Erythroblast (primary cell): Measurements from ENCODE around the gene RIN3.

Experiments used
- GATA1 ChIP-seq: IDR thresholded peaks from 2 replicates; pipeline ENCODE4 v1.6.1; 2011; ENCODE audit warnings: low read depth, mild to moderate bottlenecking, control low read depth, low read length, moderate library complexity
- POLR2A ChIP-seq: IDR thresholded peaks from 2 replicates; pipeline ENCODE4 v1.6.1; 2011; ENCODE audit warnings: mild to moderate bottlenecking, low read length

- TF ChIP-seq POLR2A (no peak), GATA1 (no peak)
Observed at GRCh38 chr14:92703516-92703915, 189.9 kb downstream of the RIN3 start.
